Fibroblast of the aortic adventitia (primary cell): Measurements from ENCODE around the gene ERBB2. TPM values are rescaled to one million over a fixed set of nuclear protein-coding genes. Genes with fewer than 3 reads are reported as not detected.

ENCODE experiments used
- DNase-seq: peaks from one replicate; pipeline ENCODE4 v3.0.0-alpha.2; 2010; ENCODE audit warnings: low read depth
- H3K4me3 ChIP-seq: 2 replicates; pipeline ENCODE4 v1.5.1; 2011; ENCODE audit warnings: low read depth, mild to moderate bottlenecking, control low read depth, low read length, moderate library complexity
- CTCF ChIP-seq: IDR thresholded peaks from 2 replicates; pipeline ENCODE4 v1.5.1; 2011; ENCODE audit warnings: mild to moderate bottlenecking, low read length, control low read depth, inconsistent platforms; ENCODE audit not compliant: insufficient read depth
- total RNA-seq: library from RNA; depleted of rRNA; stranded (reverse); fragments of >200 nt; gene quantifications from 2 replicates; pipeline ENCODE4 v1.2.3, GENCODE V29; 2012; ENCODE audit warnings: low replicate concordance

The ERBB2 gene
- total RNA-seq, 1 donor: 37.4 TPM

- DNase-seq: no peak
- TF ChIP-seq CTCF: no peak
- H3K4me3 ChIP-seq: no peak overlapping the region
Measured at GRCh38 chr17:39665642-39666224, 34.1 kb upstream of the ERBB2 start.

- DNase-seq: no peak
Measured at GRCh38 chr17:39666231-39666600, 33.6 kb upstream of the ERBB2 start.

GRCh38 chr17:39666601-39667261, 33.1 kb upstream of the ERBB2 start:
- no peak overlapping the region for H3K4me3 ChIP-seq
- TF ChIP-seq CTCF: no peak
- no peak for DNase-seq

More at GRCh38 chr17:39666231-39666600, 33.6 kb upstream of the ERBB2 start:
- H3K4me3 ChIP-seq: no peak overlapping the region
- no peak for TF ChIP-seq CTCF

- no peak for DNase-seq
- no peak overlapping the region for H3K4me3 ChIP-seq
Measured at GRCh38 chr17:39667262-39667944, 32.5 kb upstream of the ERBB2 start.

GRCh38 chr17:39667945-39668924, 31.6 kb upstream of the ERBB2 start, which contains the start of gene PNMT:
TSS of gene PNMT (plus strand) at chr17:39668453. CDS start at chr17:39668476, 23 bp downstream.
- H3K4me3 ChIP-seq: peak within 1 kb of the TSS; percentile 25
- peak; percentile 68 for TF ChIP-seq CTCF
- peak; percentile 42 for DNase-seq

More at GRCh38 chr17:39667262-39667944, 32.5 kb upstream of the ERBB2 start:
- no peak for TF ChIP-seq CTCF
